Measurements from ENCODE around the gene IL15.
"Not testable (repeated sequence)": the region's sequence is repeated elsewhere in the genome, so short reads cannot be mapped to it uniquely, and the experiment has no call there.

Gene IL15

GRCh38 chr4:141686146-141686775 is 49.9 kb downstream of the IL15 start:
- no peaks in the 10 kb centered on the region for H3K9me3 ChIP-seq
- H3K36me3 ChIP-seq, result no peaks in the 10 kb centered on the region
- H3K4me3 ChIP-seq (ENCODE audit: low read depth in 1 of 2, low read length in 1 of 2), result no peak overlapping the region
- no peaks in the 10 kb centered on the region for H3K4me1 ChIP-seq (ENCODE audit: control insufficient read depth in 1 of 2, insufficient read depth in 1 of 2, low read depth in 1 of 2, low read length in 1 of 2)
- no peak overlapping the region for H3K27ac ChIP-seq
- TF ChIP-seq CTCF (IDR thresholded peaks at IDR 0.05), result no peak
- H3K27me3 ChIP-seq, result no peaks in the 10 kb centered on the region

- TF ChIP-seq CTCF (IDR thresholded peaks at IDR 0.05), result no peak
- H3K9me3 ChIP-seq, result no peaks in the 10 kb centered on the region
- H3K27me3 ChIP-seq, result no peaks in the 10 kb centered on the region
- no peak overlapping the region for H3K27ac ChIP-seq
- no peak overlapping the region for H3K4me3 ChIP-seq (ENCODE audit: low read depth in 1 of 2, low read length in 1 of 2)
- no peaks in the 10 kb centered on the region for H3K4me1 ChIP-seq (ENCODE audit: control insufficient read depth in 1 of 2, insufficient read depth in 1 of 2, low read depth in 1 of 2, low read length in 1 of 2)
- no peaks in the 10 kb centered on the region for H3K36me3 ChIP-seq
Observed at GRCh38 chr4:141686879-141687278, 50.5 kb downstream of the IL15 start.

GRCh38 chr4:141689726-141690296 is 53.4 kb downstream of the IL15 start:
- not testable (repeated sequence) for H3K4me3 ChIP-seq (ENCODE audit: low read depth in 1 of 2, low read length in 1 of 2); H3K9me3 ChIP-seq; H3K27ac ChIP-seq; H3K36me3 ChIP-seq; H3K27me3 ChIP-seq; H3K4me1 ChIP-seq (ENCODE audit: control insufficient read depth in 1 of 2, insufficient read depth in 1 of 2, low read depth in 1 of 2, low read length in 1 of 2)

GRCh38 chr4:141691247-141691646 is 54.9 kb downstream of the IL15 start:
- not testable (repeated sequence) for H3K27ac ChIP-seq; H3K9me3 ChIP-seq; H3K27me3 ChIP-seq; H3K4me3 ChIP-seq (ENCODE audit: low read depth in 1 of 2, low read length in 1 of 2); H3K4me1 ChIP-seq (ENCODE audit: control insufficient read depth in 1 of 2, insufficient read depth in 1 of 2, low read depth in 1 of 2, low read length in 1 of 2); H3K36me3 ChIP-seq

GRCh38 chr4:141692081-141692480 is 55.7 kb downstream of the IL15 start:
- Histone ChIP-seq H3K27ac (no peak overlapping the region), H3K36me3 (no peaks in the 10 kb centered on the region), H3K27me3 (no peaks in the 10 kb centered on the region), H3K9me3 (no peaks in the 10 kb centered on the region), H3K4me1 (ENCODE audit: control insufficient read depth in 1 of 2, insufficient read depth in 1 of 2, low read depth in 1 of 2, low read length in 1 of 2) (no peaks in the 10 kb centered on the region), H3K4me3 (ENCODE audit: low read depth in 1 of 2, low read length in 1 of 2) (no peak overlapping the region)
- TF ChIP-seq CTCF (IDR thresholded peaks at IDR 0.05), result no peak

GRCh38 chr4:141697116-141697515 is 60.7 kb downstream of the IL15 start:
- H3K4me3 ChIP-seq (ENCODE audit: low read depth in 1 of 2, low read length in 1 of 2), result no peak overlapping the region
- H3K36me3 ChIP-seq, result no peaks in the 10 kb centered on the region
- no peak for TF ChIP-seq CTCF (IDR thresholded peaks at IDR 0.05)
- H3K9me3 ChIP-seq, result no peaks in the 10 kb centered on the region
- H3K27me3 ChIP-seq, result no peaks in the 10 kb centered on the region
- H3K4me1 ChIP-seq (ENCODE audit: control insufficient read depth in 1 of 2, insufficient read depth in 1 of 2, low read depth in 1 of 2, low read length in 1 of 2), result no peaks in the 10 kb centered on the region
- H3K27ac ChIP-seq, result no peak overlapping the region

Data from neutrophil (primary cell).